ENCODE results near the gene RASGRF2.

DNA sequence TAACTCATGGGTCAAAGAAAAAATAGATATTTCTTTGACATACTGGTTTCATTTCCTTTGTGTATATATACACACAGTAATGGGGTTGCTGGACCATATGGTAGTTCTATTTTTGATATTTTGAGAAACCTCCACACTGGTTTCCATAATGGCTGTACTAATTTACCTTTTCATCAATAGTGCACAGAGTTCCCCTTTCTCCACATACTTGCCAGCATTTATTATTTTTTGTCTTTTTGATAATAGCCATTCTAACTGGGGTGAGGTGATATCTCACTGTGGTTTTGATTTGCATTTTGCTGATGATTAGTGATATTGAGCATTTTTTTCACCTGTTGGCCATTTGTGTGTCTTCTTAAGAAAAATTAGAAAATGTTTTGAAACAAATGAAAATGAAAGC is 194.6 kb downstream of the RASGRF2 start:
- TF ChIP-seq ASH2L (IDR thresholded peaks at IDR 0.05; ENCODE audit: low read length) (no peak), YY1 (IDR thresholded peaks at IDR 0.05; ENCODE audit: low read depth, low read length) (no peak), SP1 (IDR thresholded peaks at IDR 0.05; ENCODE audit: low read depth, low read length) (no peak), SRF (IDR thresholded peaks at IDR 0.05; ENCODE audit: low read depth, low read length) (no peak), JUN (IDR thresholded peaks at IDR 0.05; ENCODE audit: low read depth, low read length) (no peak), FOSL1 (IDR thresholded peaks at IDR 0.05; ENCODE audit: insufficient read depth, low read depth, low read length) (no peak), EP300 (IDR thresholded peaks at IDR 0.05; ENCODE audit: borderline replicate concordance in 1 of 2, low read depth in 2 of 2, low read length in 2 of 2) (no peak), MAFK (IDR thresholded peaks at IDR 0.05; ENCODE audit: low read depth, low read length) (no peak)
- TF ChIP-seq, protein P1, sequence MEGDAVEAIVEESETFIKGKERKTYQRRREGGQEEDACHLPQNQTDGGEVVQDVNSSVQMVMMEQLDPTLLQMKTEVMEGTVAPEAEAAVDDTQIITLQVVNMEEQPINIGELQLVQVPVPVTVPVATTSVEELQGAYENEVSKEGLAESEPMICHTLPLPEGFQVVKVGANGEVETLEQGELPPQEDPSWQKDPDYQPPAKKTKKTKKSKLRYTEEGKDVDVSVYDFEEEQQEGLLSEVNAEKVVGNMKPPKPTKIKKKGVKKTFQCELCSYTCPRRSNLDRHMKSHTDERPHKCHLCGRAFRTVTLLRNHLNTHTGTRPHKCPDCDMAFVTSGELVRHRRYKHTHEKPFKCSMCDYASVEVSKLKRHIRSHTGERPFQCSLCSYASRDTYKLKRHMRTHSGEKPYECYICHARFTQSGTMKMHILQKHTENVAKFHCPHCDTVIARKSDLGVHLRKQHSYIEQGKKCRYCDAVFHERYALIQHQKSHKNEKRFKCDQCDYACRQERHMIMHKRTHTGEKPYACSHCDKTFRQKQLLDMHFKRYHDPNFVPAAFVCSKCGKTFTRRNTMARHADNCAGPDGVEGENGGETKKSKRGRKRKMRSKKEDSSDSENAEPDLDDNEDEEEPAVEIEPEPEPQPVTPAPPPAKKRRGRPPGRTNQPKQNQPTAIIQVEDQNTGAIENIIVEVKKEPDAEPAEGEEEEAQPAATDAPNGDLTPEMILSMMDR (IDR thresholded peaks at IDR 0.05; ENCODE audit: control extremely low read depth in 1 of 3, insufficient read depth in 1 of 3, low read depth in 1 of 3, low read length in 3 of 3) = no peak

Measured in H1 (cell line).